ENCODE data around the gene TMEM151B. TPM values are rescaled to one million over a fixed set of nuclear protein-coding genes. Genes with fewer than 3 reads are reported as not detected.

Gene TMEM151B
- total and polyA plus RNA-seq, 2 of the 13 experiments (the other 11 are each of a cell fraction or from before 2014, with no cell fraction given), result not detected

DNA sequence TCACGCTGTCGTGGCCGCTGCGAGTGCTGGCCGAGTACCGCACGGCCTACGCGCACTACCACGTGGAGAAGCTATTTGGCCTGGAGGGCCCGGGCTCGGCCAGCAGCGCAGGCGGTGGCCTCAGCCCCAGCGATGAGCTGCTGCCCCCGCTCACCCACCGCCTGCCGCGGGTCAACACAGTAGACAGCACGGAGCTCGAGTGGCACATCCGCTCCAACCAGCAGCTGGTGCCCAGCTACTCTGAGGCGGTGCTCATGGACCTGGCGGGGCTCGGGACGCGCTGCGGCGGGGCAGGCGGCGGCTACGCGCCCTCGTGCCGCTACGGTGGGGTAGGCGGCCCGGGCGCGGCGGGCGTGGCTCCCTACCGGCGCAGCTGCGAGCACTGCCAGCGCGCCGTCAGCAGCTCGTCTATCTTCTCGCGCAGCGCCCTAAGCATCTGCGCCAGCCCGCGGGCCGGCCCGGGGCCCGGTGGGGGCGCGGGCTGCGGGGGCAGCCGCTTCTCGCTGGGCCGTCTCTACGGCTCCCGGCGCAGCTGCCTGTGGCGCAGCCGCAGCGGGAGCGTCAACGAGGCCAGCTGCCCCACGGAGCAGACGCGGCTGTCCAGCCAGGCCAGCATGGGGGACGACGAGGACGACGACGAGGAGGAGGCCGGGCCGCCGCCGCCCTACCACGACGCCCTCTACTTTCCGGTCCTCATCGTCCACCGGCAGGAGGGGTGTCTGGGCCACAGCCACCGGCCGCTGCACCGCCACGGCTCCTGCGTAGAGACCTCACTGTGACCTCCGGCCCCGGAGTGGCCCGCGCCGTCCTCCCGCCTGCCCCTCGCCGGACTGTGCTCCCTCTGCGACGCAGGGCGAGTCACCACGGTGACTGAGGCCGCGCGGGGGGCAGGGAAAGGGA is 5.7 kb downstream of the TMEM151B start (continued):
- TF ChIP-seq, protein P1, sequence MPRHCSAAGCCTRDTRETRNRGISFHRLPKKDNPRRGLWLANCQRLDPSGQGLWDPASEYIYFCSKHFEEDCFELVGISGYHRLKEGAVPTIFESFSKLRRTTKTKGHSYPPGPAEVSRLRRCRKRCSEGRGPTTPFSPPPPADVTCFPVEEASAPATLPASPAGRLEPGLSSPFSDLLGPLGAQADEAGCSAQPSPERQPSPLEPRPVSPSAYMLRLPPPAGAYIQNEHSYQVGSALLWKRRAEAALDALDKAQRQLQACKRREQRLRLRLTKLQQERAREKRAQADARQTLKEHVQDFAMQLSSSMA (CRISPR knock-in tag; IDR thresholded peaks at IDR 0.05), result peak; percentile 79
- TF ChIP-seq, protein P2, sequence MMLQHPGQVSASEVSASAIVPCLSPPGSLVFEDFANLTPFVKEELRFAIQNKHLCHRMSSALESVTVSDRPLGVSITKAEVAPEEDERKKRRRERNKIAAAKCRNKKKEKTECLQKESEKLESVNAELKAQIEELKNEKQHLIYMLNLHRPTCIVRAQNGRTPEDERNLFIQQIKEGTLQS (CRISPR knock-in tag; IDR thresholded peaks at IDR 0.05), result 0 out of 2 replicates have a peak, but pooled peaks have one; percentile 10
- no peak for TF ChIP-seq NR2F6 (IDR thresholded peaks at IDR 0.05)
- 0 out of 2 replicates have a peak, but pooled peaks have one; percentile 12 for TF ChIP-seq NR2F6 (CRISPR knock-in tag; IDR thresholded peaks at IDR 0.05)
- no peak for TF ChIP-seq HDAC6 (IDR thresholded peaks at IDR 0.05; ENCODE audit: low read depth, low read length)
- TF ChIP-seq, protein P3, sequence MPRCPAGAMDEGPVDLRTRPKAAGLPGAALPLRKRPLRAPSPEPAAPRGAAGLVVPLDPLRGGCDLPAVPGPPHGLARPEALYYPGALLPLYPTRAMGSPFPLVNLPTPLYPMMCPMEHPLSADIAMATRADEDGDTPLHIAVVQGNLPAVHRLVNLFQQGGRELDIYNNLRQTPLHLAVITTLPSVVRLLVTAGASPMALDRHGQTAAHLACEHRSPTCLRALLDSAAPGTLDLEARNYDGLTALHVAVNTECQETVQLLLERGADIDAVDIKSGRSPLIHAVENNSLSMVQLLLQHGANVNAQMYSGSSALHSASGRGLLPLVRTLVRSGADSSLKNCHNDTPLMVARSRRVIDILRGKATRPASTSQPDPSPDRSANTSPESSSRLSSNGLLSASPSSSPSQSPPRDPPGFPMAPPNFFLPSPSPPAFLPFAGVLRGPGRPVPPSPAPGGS (CRISPR knock-in tag; IDR thresholded peaks at IDR 0.05), result peak; percentile 48; the same call in 1 of the 2 replicates

DNA sequence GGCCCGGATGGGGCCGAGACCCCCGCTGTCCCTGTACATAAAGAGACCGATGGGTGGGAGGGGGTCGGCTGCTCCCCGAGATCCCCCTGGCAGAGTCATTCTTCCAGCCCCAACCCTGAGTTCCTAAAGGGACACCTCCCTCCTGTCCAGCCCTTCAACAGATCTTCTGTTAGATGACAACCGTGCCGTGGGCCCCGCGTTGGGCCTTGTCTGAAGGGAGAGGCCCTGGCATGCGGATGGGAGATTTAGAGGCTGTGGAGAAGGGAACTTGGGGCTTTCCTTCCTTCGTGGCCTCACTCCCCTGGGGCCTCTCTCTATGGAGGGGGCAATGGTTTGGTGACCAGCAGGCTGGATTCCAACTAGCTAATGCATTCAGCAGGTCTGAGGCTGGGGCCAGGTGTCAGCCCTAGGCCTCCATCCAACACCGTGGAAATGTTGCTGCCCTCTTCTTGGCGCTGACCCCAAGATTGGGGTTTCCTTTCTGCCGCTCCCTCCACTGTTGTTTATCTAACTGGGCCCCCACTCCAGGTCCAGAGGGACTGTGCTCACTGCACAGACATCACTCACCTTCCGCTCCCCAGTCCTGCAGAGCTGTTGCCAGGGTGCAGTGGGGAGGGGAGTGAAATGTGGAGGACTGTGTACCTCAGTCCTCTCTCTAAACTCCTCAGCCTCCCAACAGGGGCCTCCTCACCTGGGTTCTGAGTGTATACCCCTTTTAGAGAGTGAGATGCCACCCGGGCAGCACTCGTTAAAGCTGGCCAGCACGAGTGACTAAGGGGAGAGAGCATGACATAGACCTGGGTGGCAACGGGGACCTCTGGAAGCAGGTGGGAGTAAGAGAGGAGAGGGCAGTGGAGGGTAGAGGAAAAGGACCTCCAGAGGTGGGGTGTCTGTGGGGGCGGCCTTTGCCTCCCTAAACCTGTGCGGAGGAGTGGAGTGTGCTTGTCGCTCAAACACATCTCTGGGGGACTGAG is 6.7 kb downstream of the TMEM151B start:
- POLR2A ChIA-PET, result interaction anchor here (1.1 kb wide), 1 partner anchor 22 kb away, joined by 5 read pairs; no protein-coding TSS in a partner anchor
- TF ChIP-seq GTF3A (CRISPR knock-in tag; conservative IDR thresholded peaks at IDR 0.05) (0 out of 2 replicates have a peak, but pooled peaks have one; percentile 39), ZNF678 (CRISPR knock-in tag; IDR thresholded peaks at IDR 0.05) (0 out of 2 replicates have a peak, but pooled peaks have one; percentile 38), PHF20 (CRISPR knock-in tag; IDR thresholded peaks at IDR 0.05) (no peak), ZNF354B (CRISPR knock-in tag; IDR thresholded peaks at IDR 0.05) (no peak)
- TF ChIP-seq, protein P4, sequence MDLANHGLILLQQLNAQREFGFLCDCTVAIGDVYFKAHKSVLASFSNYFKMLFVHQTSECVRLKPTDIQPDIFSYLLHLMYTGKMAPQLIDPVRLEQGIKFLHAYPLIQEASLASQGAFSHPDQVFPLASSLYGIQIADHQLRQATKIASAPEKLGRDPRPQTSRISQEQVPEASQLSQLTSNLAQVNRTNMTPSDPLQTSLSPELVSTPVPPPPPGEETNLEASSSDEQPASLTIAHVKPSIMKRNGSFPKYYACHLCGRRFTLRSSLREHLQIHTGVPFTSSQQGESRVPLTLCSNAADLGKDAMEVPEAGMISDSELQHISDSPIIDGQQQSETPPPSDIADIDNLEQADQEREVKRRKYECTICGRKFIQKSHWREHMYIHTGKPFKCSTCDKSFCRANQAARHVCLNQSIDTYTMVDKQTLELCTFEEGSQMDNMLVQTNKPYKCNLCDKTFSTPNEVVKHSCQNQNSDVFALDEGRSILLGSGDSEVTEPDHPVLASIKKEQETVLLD (CRISPR knock-in tag; IDR thresholded peaks at IDR 0.05; ENCODE audit: low read depth), result 0 out of 2 replicates have a peak, but pooled peaks have one; percentile 8

More for the DNA sequence above, 6.7 kb downstream of the TMEM151B start:
- 39% methylated on average over 19 of the region's 23 CpGs for WGBS (ENCODE audit: low lambda C conversion rate)
- Histone ChIP-seq H3K36me3 (replicated peaks in 1 of 2; ENCODE audit: control insufficient read depth in 1 of 2, insufficient read depth in 2 of 2, low read length in 2 of 2) (no peaks in the 10 kb centered on the region), H3K79me2 (ENCODE audit: insufficient read depth, low read length) (no peaks in the 10 kb centered on the region), H3K9ac (ENCODE audit: insufficient read depth, low read depth, low read length) (no peak overlapping the region), H3K4me1 (ENCODE audit: insufficient read depth, low read length) (peaks cover 28% of the 10 kb centered on the region), H3K4me2 (ENCODE audit: low read depth, low read length) (peak overlapping the region; percentile 69; the same call in 1 of the 2 replicates), H3K27me3 (ENCODE audit: control insufficient read depth in 1 of 2, insufficient read depth in 2 of 2, low read length in 2 of 2) (peaks cover 37 to 86% of the 10 kb centered on the region in 2 experiments), H2AFZ (ENCODE audit: low read length) (no peak overlapping the region), H4K20me1 (ENCODE audit: insufficient read depth, low read length) (peaks cover 3% of the 10 kb centered on the region; the same call in 1 of the 2 replicates), H3K4me3 (replicated peaks in 1 of 3; ENCODE audit: insufficient read depth in 1 of 3, low read depth in 2 of 3, low read length in 3 of 3) (peak overlapping the region in 1 of 3 experiments; percentile 62; a peak in 2 of 6 replicates), H3K27ac (ENCODE audit: extremely low read length, insufficient read depth, low read length) (no peak overlapping the region), H3K9me3 (ENCODE audit: low read length) (no peaks in the 10 kb centered on the region)
- ATAC-seq (peak; percentile 3; the same call in 1 of the 3 replicates), FAIRE-seq (no peak), DNase-seq (ENCODE audit: low spot score) (no peak)
- CTCF ChIA-PET (ENCODE audit: low intra/inter-chr PET ratio, low total read pairs), result no interaction called here
- intact Hi-C loops (cut with micrococcal nuclease; ENCODE audit: unreplicated experiment) (no loop called here), in situ Hi-C loops (cut with HindIII; ENCODE audit: extremely low pct_ligation_motif_present, low pct_unique_long_range_greater_than_20kb) (no loop called here)
- no TSS peak for BruUV-seq (replicated peaks)

Measured in HepG2 (cell line).